CD14-positive monocyte (primary cell): Measurements from ENCODE around the gene TBC1D32. TPM values are rescaled to one million over a fixed set of nuclear protein-coding genes. Genes with fewer than 3 reads are reported as not detected.
"Not testable (repeated sequence)": the region's sequence is repeated elsewhere in the genome, so short reads cannot be mapped to it uniquely, and the experiment has no call there.

Source experiments
- DNase-seq, 3 donors: peaks; one replicate each; pipeline ENCODE4 v3.0.0-alpha.2; 2011 to 2022
- H2AFZ ChIP-seq: 2 replicates; pipeline ENCODE4 v1.6.0; 2012; ENCODE audit warnings: mild to moderate bottlenecking, low read depth, low read length, inconsistent platforms; ENCODE audit not compliant: insufficient read depth, poor library complexity, severe bottlenecking
- H3K27ac ChIP-seq, 2 donors: 1 replicate in 1 of 2; 2 replicates in 1 of 2; pipeline ENCODE4 v1.5.1; 2012 to 2013; ENCODE audit warnings: low read length in 2 of 2, control low read depth in 1 of 2, inconsistent platforms in 1 of 2, low read depth in 1 of 2, mild to moderate bottlenecking in 1 of 2
- H3K27me3 ChIP-seq, 2 donors: one replicate each; pipeline versions ENCODE4 v1.6.0 to v1.6.1; 2011 to 2013; ENCODE audit warnings: low read length in 2 of 2; ENCODE audit not compliant: control insufficient read depth in 2 of 2, insufficient read depth in 2 of 2
- H3K36me3 ChIP-seq, 2 donors: replicated peaks in 1 of 2; 1 replicate in 1 of 2; 2 replicates in 1 of 2; pipeline versions ENCODE4 v1.5.1 to v1.6.1; 2012 to 2013; ENCODE audit warnings: low read length in 2 of 2, control low read depth in 1 of 2, inconsistent platforms in 1 of 2, mild to moderate bottlenecking in 1 of 2; ENCODE audit not compliant: insufficient read depth in 2 of 2, control insufficient read depth in 1 of 2
- H3K4me1 ChIP-seq, 2 donors: 1 replicate in 1 of 2; 2 replicates in 1 of 2; pipeline versions ENCODE4 v1.5.1 to v1.6.1; 2012 to 2013; ENCODE audit warnings: low read length in 2 of 2, control low read depth in 1 of 2, inconsistent platforms in 1 of 2, mild to moderate bottlenecking in 1 of 2, moderate library complexity in 1 of 2; ENCODE audit not compliant: insufficient read depth in 2 of 2, control insufficient read depth in 1 of 2
- H3K4me2 ChIP-seq: replicated peaks from 2 replicates; pipeline ENCODE3; 2012; ENCODE audit warnings: low read length, moderate library complexity, mild to moderate bottlenecking; ENCODE audit not compliant: poor library complexity, severe bottlenecking; ENCODE audit errors: extremely low read depth
- H3K4me3 ChIP-seq, 3 experiments: fragments of 200-600 bp in 1 of 3; sonication (generic) in 1 of 3; replicated peaks in 1 of 3; 1 replicate in 2 of 3; 2 replicates in 1 of 3; pipeline ENCODE4 v1.5.1; 2011 to 2013; ENCODE audit warnings: low read length in 3 of 3, mild to moderate bottlenecking in 3 of 3, control low read depth in 2 of 3, low read depth in 2 of 3, inconsistent platforms in 1 of 3, moderate library complexity in 1 of 3
- H3K79me2 ChIP-seq: 2 replicates; pipeline ENCODE4 v1.6.0; 2012; ENCODE audit warnings: mild to moderate bottlenecking, control low read depth, inconsistent platforms, low read length, moderate library complexity; ENCODE audit not compliant: insufficient read depth
- H3K9ac ChIP-seq: 2 replicates; pipeline ENCODE4 v1.6.0; 2017; ENCODE audit warnings: low read length, mild to moderate bottlenecking; ENCODE audit not compliant: insufficient read depth, poor library complexity, severe bottlenecking
- H3K9me3 ChIP-seq, 2 donors: replicated peaks in 1 of 2; 1 replicate in 1 of 2; 2 replicates in 1 of 2; pipeline versions ENCODE4 v1.5.1 to v1.6.1; 2012 to 2013; ENCODE audit warnings: low read length in 2 of 2, control low read depth in 1 of 2; ENCODE audit not compliant: control insufficient read depth in 1 of 2, insufficient read depth in 1 of 2
- H4K20me1 ChIP-seq: 2 replicates; pipeline ENCODE4 v1.6.0; 2012; ENCODE audit warnings: mild to moderate bottlenecking, low read length, control low read depth, moderate library complexity; ENCODE audit not compliant: insufficient read depth
- H3K27ac Mint-ChIP-seq, 7 donors: one replicate each; pipeline ENCODE4 v1.8.0; 2020; ENCODE audit warnings: mild to moderate bottlenecking in 7 of 7, mixed read lengths in 7 of 7, moderate library complexity in 6 of 7, inconsistent platforms in 2 of 7
- H3K27me3 Mint-ChIP-seq, 3 donors: one replicate each; pipeline ENCODE4 v1.8.0; 2021 to 2022; ENCODE audit warnings: low read depth in 3 of 3, mild to moderate bottlenecking in 3 of 3, mixed read lengths in 3 of 3, moderate library complexity in 3 of 3, inconsistent platforms in 1 of 3
- H3K36me3 Mint-ChIP-seq, 2 donors: one replicate each; pipeline ENCODE4 v1.8.0; 2020; ENCODE audit warnings: mixed read lengths in 2 of 2, inconsistent platforms in 1 of 2, mild to moderate bottlenecking in 1 of 2
- H3K4me1 Mint-ChIP-seq: one replicate; pipeline ENCODE4 v1.8.0; 2020; ENCODE audit warnings: mild to moderate bottlenecking, mixed read lengths
- H3K4me3 Mint-ChIP-seq, 2 donors: one replicate each; pipeline ENCODE4 v1.8.0; 2020; ENCODE audit warnings: mild to moderate bottlenecking in 2 of 2, mixed read lengths in 2 of 2, moderate library complexity in 1 of 2
- H3K9me3 Mint-ChIP-seq, 7 donors: one replicate each; pipeline ENCODE4 v1.8.0; 2020 to 2022; ENCODE audit warnings: mixed read lengths in 7 of 7, mild to moderate bottlenecking in 6 of 7, moderate library complexity in 6 of 7, inconsistent platforms in 2 of 7
- WGBS: methylation state at CpG from one replicate; pipeline ENCODE4 v1.1.5; 2013; ENCODE audit warnings: missing lambda C conversion rate; ENCODE audit not compliant: insufficient coverage; 5-methylcytosine and 5-hydroxymethylcytosine counted together
- intact Hi-C, 2 donors: fragments of 100-400 bp; cut with micrococcal nuclease; formaldehyde crosslinking; loops; one replicate each; pipeline versions ENCODE4 v1.15.0 to v1.15.1; 2023
- polyA plus RNA-seq, 3 donors: library from polyadenylated mRNA; depleted of rRNA in 1 of 3; unstranded in 2 of 3; stranded (reverse) in 1 of 3; fragments of 300-500 nt in 2 of 3; fragments of >200 nt in 1 of 3; fragmentation: Illumina TruSeq in 2 of 3; gene quantifications; 1 replicate in 2 of 3; 2 replicates in 1 of 3; pipeline ENCODE4 v1.2.3, GENCODE V29; 2012 to 2021
- TF ChIP-seq, protein P1 (sequence below): fragments of 200-600 bp; IDR thresholded peaks from one replicate; pipeline ENCODE4 v1.8.0; 2022; ENCODE audit warnings: antibody characterized with exemption, mild to moderate bottlenecking

The TBC1D32 gene
- polyA plus RNA-seq, 3 donors, result 0.23 to 0.64 TPM; not detected in 1

- intact Hi-C loops, result no loop called here
- TF ChIP-seq, protein P1, sequence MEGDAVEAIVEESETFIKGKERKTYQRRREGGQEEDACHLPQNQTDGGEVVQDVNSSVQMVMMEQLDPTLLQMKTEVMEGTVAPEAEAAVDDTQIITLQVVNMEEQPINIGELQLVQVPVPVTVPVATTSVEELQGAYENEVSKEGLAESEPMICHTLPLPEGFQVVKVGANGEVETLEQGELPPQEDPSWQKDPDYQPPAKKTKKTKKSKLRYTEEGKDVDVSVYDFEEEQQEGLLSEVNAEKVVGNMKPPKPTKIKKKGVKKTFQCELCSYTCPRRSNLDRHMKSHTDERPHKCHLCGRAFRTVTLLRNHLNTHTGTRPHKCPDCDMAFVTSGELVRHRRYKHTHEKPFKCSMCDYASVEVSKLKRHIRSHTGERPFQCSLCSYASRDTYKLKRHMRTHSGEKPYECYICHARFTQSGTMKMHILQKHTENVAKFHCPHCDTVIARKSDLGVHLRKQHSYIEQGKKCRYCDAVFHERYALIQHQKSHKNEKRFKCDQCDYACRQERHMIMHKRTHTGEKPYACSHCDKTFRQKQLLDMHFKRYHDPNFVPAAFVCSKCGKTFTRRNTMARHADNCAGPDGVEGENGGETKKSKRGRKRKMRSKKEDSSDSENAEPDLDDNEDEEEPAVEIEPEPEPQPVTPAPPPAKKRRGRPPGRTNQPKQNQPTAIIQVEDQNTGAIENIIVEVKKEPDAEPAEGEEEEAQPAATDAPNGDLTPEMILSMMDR, result peak; percentile 60
- Histone ChIP-seq H3K4me2 (no peak overlapping the region), H3K9me3 (no peaks in the 10 kb centered on the region), H3K4me3 (no peak overlapping the region), H3K36me3 (no peaks in the 10 kb centered on the region), H3K27me3 (no peaks in the 10 kb centered on the region), H4K20me1 (no peaks in the 10 kb centered on the region), H3K4me1 (no peaks in the 10 kb centered on the region), H3K27ac (no peak overlapping the region), H3K79me2 (no peaks in the 10 kb centered on the region), H2AFZ (peak overlapping the region; percentile 27), H3K9ac (no peak overlapping the region)
- DNase-seq, result no peak
- Mint-ChIP-seq H3K36me3 (peaks cover 0 to 5% of the 10 kb centered on the region in 2 donors), H3K9me3 (peaks cover 0 to 2% (median 0%) of the 10 kb centered on the region in 7 donors), H3K27me3 (no peaks in the 10 kb centered on the region), H3K4me1 (peaks cover 1% of the 10 kb centered on the region), H3K27ac (peak overlapping the region in 1 of 7 donors; percentile 18), H3K4me3 (peak overlapping the region in 1 of 2 donors; percentile 40)
- WGBS, result no CpG with 5 or more reads among the region's 4 CpGs
These were observed 15.1 kb downstream of the TBC1D32 start for GRCh38 chr6:121319112-121319553.

DNA sequence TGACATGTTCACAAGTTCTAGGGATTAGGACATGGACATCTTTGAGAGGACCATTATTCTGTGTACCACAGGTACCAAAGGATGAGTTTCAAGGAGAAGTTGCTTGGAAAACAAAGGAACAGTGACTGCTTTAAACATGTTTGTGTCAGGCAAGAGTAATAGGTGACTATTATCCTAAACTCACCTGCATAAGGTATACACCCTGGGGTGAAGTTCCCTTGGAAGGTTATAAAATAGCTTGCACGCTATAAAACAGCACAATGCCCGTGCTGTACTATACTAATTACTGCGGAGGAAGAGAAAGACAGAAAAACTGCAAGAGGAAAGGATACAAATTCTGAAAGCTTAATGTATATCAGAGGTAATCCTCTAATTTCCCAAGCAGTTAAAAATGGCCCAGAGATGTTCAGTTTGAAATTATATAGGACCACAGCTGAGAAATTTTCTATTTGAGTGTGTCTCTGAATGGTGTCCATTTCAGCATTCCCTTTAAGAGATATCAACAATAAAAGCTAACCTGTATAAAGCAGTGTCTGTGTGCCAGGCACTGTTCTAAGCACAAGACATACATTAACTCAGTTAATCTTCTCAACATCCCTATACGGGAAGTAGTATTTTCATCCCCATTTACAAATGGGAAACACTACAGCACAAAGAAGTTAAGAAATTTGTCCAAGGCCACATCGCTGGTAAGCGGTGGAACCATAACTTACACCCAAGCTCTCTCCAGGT lies 19.7 kb downstream of the TBC1D32 start:
- no peaks in the 10 kb centered on the region for H4K20me1 ChIP-seq
- Mint-ChIP-seq H3K27me3 (no peaks in the 10 kb centered on the region), H3K9me3 (peaks cover 0 to 4% (median 0%) of the 10 kb centered on the region in 7 donors), H3K27ac (no peak overlapping the region), H3K36me3 (no peaks in the 10 kb centered on the region), H3K4me1 (peaks cover 1% of the 10 kb centered on the region), H3K4me3 (no peak overlapping the region)
- no peak overlapping the region for H3K4me3 ChIP-seq
- no peak overlapping the region for H2AFZ ChIP-seq
- intact Hi-C loops, result no loop called here
- no peaks in the 10 kb centered on the region for H3K4me1 ChIP-seq
- TF ChIP-seq, protein P1, result no peak
- WGBS, result 100% methylated on average over 1 of the region's 6 CpGs
- no peaks in the 10 kb centered on the region for H3K36me3 ChIP-seq
- H3K4me2 ChIP-seq, result no peak overlapping the region
- no peak overlapping the region for H3K9ac ChIP-seq
- H3K27me3 ChIP-seq, result no peaks in the 10 kb centered on the region
- no peaks in the 10 kb centered on the region for H3K79me2 ChIP-seq
- no peak for DNase-seq
- H3K27ac ChIP-seq, result no peak overlapping the region
- no peaks in the 10 kb centered on the region for H3K9me3 ChIP-seq

DNA sequence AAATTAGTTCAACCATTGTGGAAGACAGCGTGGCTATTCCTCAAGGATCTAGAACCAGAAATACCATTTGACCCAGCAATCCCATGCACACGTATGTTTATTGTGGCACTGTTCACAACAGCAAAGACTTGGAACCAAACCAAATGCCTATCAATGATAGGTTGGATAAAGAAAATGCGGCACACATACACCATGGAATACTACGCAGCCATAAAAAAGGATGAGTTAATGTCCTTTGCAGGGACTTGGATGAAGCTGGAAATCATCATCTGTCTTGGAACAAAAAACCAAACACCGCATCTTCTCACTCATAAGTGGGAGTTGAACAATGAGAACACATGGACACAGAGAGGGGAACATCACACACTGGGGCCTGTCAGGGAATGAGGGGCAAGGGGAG lies 22.5 kb downstream of the TBC1D32 start:
- WGBS, result no CpG with 5 or more reads among the region's 5 CpGs
- H3K9ac ChIP-seq, H3K36me3 Mint-ChIP-seq, H3K27ac Mint-ChIP-seq, H3K9me3 Mint-ChIP-seq, H3K27ac ChIP-seq, intact Hi-C loops, H3K4me3 Mint-ChIP-seq, H3K4me3 ChIP-seq, H2AFZ ChIP-seq, H3K9me3 ChIP-seq, H3K79me2 ChIP-seq, H3K27me3 Mint-ChIP-seq, H4K20me1 ChIP-seq, H3K36me3 ChIP-seq, H3K4me1 Mint-ChIP-seq, H3K27me3 ChIP-seq, H3K4me2 ChIP-seq, DNase-seq, H3K4me1 ChIP-seq: not testable (repeated sequence)
